GM21360 (cell line): ENCODE data around the gene JAK3.

Source experiments
- ATAC-seq: cut with Tn5 transposase; IDR thresholded peaks from one replicate; pipeline ENCODE4 v1.9.1; 2021; ENCODE audit warnings: mild to moderate bottlenecking, moderate library complexity; ENCODE audit not compliant: unreplicated experiment

JAK3 gene

GRCh38 chr19:17841810-17842662, 5.7 kb downstream of the JAK3 start:
- ATAC-seq = no peak

DNA sequence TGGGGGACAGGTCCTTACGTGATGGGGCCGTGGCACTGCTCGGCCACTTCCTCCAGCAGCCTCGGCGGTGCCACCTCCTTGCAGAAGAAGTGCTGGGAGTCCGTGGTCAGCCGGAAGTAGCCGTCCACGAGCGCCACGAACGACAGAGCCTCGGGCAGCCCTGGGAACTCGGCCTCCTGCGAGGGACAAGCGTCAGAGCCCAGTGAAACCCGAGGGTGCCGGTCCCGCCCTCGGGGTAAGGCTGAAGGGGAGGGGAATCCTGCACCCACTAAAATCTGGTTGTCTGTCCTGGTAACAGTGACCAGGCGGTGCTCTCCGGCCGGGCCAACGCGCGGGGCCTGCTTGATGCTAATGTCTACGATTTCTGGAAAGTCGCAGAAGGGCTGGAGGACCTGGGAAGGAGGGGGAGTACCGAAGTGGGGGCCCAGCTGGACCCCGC, 6.4 kb downstream of the JAK3 start:
- ATAC-seq = no peak

GRCh38 chr19:17840019-17840418, 7.8 kb downstream of the JAK3 start:
- no peak for ATAC-seq

DNA sequence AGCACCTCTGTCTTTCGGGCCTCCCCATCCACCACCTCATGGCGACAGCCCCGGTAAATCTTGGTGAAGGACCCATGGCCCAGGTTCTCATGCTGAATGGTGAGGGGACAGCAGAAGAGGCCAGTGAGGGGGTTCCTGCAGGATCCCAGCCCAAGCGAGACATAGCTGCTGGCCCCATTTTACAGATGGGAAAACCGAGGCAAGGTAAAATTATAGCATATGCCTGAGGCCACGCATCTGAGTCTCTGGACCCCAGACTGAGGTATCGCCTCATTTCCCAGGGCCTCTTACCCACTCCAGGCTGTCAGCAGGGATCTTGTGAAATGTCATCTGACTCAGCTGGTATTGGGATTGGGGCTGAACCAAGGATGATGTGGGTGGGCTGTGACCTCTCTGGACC, 9.8 kb downstream of the JAK3 start:
- no peak for ATAC-seq

DNA sequence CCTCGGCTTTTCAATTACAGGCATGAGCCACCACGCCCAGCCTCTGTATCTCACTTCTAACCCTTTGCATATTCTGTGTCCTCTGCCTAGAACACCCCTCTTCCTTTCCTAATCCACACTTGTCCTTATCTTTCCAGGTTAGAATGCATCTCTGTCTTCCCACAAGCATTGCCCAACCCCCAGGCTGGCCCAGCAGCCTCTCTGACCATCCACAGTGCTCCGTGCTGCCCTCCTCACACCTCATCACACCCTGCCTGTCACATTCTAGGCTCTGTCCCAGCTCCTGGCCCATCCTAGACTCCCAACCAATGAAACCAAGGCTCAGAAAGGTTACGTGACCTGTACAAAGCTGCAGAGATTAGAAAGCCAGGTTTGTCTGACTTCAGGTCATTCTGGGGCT, 11.3 kb downstream of the JAK3 start:
- ATAC-seq = no peak

DNA sequence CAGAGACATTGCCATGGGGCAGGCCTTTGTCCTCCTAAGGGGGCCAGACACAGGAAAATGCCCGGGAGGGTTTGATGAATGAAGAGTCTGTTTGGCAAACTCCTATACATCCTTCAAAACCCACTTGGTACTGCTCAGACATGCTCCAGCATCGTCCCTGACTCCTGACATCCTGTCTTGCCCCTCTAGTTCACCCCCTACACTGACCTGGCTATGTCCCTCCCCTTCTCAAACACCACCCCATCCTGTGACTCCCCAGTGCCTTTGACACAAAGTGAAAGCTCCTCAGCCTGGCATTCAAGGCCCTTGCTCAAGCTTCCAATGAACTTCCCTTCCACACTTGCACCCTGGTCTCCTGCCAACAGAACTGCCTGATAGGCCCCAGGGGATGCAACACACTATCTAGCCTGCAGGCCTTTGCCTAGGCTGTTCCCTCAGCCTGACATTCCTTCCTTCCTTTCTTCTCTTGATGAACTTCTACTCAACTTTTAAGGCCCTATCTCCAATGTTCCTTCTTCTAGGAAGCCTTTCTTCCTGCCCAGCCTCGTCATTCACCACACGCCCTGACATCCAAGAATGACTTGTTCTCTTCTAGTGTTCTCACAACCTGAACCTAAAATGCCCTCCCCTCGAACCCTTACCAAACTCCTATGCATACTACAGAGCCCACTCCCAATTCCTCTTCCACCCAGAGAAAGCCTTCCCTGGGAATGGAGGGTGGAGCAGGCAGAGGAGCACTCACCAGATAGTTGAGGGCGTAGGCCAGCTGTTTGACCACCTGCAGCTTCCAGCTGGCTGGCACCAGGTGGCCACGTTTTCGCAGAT, 12.4 kb downstream of the JAK3 start:
- no peak for ATAC-seq

DNA sequence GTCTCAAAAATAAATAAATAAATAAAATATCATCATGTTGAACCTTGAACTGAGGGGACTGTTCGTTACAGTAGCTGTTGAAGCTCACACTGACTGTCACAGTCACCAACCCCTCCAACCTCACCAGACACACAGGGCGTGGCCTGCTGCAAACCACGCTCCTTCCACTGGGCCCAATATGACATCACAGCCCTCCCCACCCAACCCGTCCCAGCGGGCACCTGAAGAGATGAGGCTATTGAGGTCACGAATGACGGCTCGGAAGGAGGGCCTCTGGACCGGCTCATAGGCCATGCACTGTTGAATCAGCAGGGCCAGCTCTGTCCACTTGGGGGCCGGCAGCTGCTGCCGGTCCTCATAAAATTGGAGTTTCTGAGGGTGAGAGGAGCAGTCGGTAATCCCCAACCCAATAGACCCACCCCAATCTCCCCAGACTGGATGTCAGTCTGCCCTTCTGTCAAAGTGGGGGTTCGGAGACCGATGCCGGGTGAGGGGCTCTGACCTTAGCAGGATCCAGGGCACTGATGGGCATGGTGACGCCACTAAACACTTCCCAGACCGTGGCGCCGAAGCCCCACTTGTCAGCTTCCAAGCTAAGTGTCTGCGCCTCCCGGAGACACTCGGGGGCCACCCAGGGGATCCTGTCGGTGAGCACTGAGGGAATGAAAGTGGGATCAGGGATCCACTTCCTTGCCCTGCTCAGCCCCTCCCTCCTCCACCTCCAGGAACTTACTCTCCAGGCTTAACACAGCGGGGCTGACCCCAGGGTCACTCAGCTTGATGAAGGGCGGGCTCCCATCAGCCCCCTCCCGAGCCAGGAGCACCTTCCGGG, 13.2 kb downstream of the JAK3 start:
- ATAC-seq = no peak

DNA sequence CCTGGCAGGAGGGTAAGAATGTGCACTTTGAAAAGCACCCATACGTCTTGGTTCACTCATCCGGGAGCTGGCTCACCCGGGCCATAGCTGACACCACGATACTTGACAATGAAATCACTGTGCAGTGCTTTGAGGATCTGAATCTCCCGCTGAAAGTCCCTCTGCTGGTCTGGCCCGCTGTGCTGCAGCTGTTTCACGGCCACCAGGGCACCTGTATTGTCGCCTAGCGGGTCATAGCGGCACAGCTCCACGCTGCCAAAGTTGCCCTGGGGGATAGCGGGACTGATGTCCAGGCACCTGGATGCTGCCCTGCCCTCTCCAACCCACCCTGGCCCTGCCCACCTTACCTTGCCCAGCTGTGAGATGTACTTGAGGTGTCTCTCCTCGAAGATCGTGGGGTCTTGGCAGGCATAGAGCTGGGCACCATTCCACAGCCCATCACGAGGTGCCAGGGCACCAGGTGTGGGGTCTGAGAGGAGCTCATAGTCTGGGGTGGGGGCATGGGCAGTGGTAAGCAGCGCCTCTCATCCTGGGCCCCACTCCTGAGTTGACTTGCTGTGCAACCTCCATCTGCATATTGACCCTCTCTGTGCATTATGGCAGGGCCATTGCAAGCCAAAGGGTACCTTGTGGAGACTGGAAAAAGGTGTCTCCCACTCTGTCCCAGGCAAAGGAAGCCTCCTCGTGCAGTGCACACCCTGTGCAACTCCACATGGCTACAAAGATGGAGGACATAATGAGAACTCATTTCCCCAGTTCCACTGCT, 15.2 kb downstream of the JAK3 start:
- no peak for ATAC-seq

- no peak for ATAC-seq
These were observed 16.3 kb downstream of the JAK3 start for GRCh38 chr19:17831419-17831888.

GRCh38 chr19:17830567-17831418, 17.0 kb downstream of the JAK3 start:
- ATAC-seq = no peak

DNA sequence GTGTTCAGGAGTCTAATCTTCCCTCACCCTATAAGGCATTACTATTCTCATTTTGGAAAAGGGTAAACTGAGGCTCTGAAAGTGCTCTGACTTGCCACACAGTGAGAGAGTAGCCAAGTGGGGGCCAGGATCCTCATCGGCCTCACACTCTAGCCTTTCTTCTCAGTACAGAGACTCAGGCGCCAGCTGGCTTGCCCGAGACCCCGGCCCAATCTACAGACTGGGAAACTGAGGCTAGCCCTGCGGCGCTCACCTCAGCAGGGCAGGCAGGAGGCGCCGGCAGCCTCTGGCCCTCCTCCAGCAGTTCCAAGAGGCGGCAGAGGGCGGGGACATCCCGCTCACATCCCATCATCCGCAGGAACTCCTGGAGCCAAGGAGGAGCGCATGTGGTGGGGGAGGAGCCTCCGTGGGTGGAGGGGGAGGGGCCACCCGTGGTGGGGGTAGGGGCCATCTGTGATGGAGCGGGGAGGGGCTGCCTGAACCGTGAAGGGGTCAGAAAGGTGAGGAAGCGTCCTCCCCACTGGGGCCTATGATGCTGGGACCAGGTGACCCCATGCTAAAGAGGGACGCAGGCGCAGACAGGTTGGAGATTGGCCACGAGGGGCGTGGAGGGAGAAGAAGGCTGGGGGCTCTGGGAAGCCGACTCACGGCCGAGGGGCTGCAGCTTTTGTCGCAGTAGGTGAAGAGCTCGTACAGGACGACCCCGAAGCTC, 17.8 kb downstream of the JAK3 start:
- no peak for ATAC-seq

- ATAC-seq = no peak
These were observed 21.2 kb downstream of the JAK3 start for GRCh38 chr19:17826508-17827056.

GRCh38 chr19:17824339-17824738, 23.4 kb downstream of the JAK3 start:
- ATAC-seq = no peak

GRCh38 chr19:17821190-17821589, 26.6 kb downstream of the JAK3 start, which contains the start of gene INSL3:
INSL3 (minus strand) TSS chr19:17821519; CDS start chr19:17821506, 13 bp downstream.
- ATAC-seq = no peak

DNA sequence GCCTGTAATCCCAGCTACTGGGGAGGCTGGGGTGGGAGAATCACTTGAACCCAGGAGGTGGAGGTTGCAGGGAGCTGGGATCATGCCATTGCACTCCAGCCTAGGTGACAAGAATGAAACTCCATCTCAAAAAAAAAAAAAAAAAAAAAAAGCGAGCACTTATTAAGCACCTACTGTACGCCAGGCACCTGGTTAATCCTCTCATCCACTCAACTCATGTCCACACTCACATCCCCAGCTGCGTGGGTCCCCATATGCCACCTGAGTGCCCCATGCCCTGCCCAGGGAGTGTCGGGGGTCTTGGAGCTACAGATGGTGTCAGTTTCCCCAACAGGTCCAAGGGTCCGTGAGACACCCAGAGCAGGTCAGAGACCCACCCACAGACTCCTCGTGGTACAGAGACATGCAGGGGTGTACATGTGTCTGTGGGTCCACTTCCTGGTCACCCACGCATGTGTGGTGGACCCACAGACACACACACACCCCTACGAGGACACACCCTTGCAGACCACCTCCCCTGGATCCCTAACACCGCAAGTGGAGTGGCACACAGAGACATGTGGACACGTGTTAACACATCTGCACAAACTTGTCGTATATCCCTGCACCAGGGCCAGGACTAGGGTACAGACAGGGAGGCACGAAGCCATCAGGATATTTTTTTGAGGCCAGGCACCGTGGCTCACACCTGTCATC, 30.0 kb downstream of the JAK3 start:
- no peak for ATAC-seq

GRCh38 chr19:17812099-17812498, 35.7 kb downstream of the JAK3 start:
- no peak for ATAC-seq

DNA sequence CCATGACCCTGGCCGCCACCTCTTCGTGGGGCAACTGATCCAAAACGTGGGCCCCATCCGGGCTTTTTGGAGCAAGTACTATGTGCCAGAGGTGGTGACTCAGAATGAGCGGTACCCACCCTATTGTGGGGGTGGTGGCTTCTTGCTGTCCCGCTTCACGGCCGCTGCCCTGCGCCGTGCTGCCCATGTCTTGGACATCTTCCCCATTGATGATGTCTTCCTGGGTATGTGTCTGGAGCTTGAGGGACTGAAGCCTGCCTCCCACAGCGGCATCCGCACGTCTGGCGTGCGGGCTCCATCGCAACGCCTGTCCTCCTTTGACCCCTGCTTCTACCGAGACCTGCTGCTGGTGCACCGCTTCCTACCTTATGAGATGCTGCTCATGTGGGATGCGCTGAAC, 36.1 kb downstream of the JAK3 start:
- ATAC-seq = no peak

DNA sequence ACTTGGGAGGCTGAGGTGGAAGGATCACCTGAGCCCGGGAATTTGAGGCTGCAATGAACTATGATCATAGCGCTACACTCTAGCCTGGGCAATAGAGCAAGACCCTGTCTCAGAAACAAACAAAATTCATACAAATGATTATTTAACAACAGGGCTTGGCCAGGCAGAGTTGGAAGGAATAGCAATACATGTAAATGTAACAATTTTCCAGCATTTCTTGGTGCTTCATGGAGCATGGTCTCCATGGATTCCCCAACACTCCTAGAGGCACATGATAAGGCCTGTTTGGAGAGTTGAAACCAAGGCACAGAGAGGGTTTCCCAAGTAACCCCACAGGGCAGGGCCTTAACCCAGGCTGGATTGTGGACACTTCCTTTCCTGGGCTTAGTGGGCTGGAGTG, 36.7 kb downstream of the JAK3 start:
- no peak for ATAC-seq
